Liver (tissue), 1 donor: ENCODE measurements around the gene NDFIP2.

Source experiments
- YY1 ChIP-seq: IDR thresholded peaks from 2 replicates; pipeline ENCODE4 v1.6.1; 2016; ENCODE audit warnings: antibody characterized with exemption, mild to moderate bottlenecking
- TF ChIP-seq, protein P1 (sequence below): IDR thresholded peaks from 2 replicates; pipeline ENCODE4 v1.6.1; 2016; ENCODE audit warnings: antibody characterized with exemption

DNA sequence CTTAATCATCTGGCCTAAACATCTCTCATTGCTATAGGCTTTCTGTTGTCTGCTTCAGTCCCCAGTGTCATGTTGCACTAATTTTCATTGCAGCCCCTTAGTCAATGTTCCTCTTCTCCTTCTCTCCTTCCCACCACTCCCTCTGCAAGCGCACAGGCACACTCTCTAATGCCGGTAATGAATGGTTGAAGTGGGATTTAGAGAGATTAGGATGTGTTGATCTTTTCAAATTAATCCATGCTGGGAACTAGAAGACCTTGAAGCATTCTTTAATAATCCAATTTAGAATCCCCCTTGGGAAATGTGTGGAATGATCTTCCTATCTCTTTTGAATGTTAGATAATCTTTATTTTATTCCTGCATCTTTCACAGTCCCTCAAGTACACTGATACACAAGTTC is 33.2 kb upstream of the NDFIP2 start:
- no peak for TF ChIP-seq YY1
- TF ChIP-seq, protein P1, sequence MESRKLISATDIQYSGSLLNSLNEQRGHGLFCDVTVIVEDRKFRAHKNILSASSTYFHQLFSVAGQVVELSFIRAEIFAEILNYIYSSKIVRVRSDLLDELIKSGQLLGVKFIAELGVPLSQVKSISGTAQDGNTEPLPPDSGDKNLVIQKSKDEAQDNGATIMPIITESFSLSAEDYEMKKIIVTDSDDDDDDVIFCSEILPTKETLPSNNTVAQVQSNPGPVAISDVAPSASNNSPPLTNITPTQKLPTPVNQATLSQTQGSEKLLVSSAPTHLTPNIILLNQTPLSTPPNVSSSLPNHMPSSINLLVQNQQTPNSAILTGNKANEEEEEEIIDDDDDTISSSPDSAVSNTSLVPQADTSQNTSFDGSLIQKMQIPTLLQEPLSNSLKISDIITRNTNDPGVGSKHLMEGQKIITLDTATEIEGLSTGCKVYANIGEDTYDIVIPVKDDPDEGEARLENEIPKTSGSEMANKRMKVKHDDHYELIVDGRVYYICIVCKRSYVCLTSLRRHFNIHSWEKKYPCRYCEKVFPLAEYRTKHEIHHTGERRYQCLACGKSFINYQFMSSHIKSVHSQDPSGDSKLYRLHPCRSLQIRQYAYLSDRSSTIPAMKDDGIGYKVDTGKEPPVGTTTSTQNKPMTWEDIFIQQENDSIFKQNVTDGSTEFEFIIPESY, result no peak
